ENCODE measurements around the gene VWA8. TPM values are rescaled to one million over a fixed set of nuclear protein-coding genes. Genes with fewer than 3 reads are reported as not detected.
A peak's percentile ranks its signal among the peaks of the same experiment; 100 is the strongest.

The VWA8 gene
- total and polyA plus RNA-seq, 10 donors: 2.7 to 33.6 (median 18.3) TPM

GRCh38 chr13:41694545-41695301 lies 266.2 kb downstream of the VWA8 start:
- Histone ChIP-seq H3K27me3 (replicated peaks in 1 of 7) (no peaks in the 10 kb centered on the region), H3K4me1 (peaks cover 0 to 21% (median 5%) of the 10 kb centered on the region in 6 donors), H3K9me3 (no peaks in the 10 kb centered on the region), H3K27ac (peak overlapping the region in 3 of 8 donors; percentile 11 to 20 (median 13)), H3K4me3 (no peak overlapping the region), H3K36me3 (peaks cover 0 to 43% (median 10%) of the 10 kb centered on the region in 6 donors)
- intact Hi-C loops (cut with DNase I; ENCODE audit: low total_unique reads): no loop called here
- 34 to 50% (median 41%) methylated on average over 5 of the region's 5 CpGs for WGBS, 5 donors
- no peak for DNase-seq
- TF ChIP-seq POLR2A (IDR thresholded peaks at IDR 0.05): no peak
- no peak for TF ChIP-seq POLR2AphosphoS5 (IDR thresholded peaks at IDR 0.05)
- no peak for TF ChIP-seq CTCF (IDR thresholded peaks at IDR 0.05 in 8 of 11, conservative IDR thresholded peaks at IDR 0.05 in 3 of 11)

DNA sequence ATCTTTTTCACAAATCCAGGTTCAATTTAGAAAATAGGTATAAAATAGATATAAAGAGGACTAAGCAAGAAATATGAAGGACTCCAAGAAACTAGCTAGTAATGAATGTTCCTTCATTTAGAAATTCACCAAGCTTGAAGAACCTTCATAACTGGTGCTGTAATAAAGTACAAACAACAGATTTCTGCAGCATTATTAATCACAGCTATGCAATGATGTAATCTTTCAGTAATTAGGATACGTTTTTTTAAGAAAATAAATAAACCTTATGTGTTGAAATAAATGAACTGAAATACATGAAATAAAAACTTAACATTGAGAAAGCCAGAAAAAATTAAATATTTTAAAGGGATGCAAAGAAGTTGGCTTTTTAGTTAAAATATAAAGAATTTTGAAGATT lies 267.5 kb downstream of the VWA8 start:
- TF ChIP-seq CTCF (IDR thresholded peaks at IDR 0.05 in 8 of 11, conservative IDR thresholded peaks at IDR 0.05 in 3 of 11): no peak
- no peak for TF ChIP-seq POLR2A (IDR thresholded peaks at IDR 0.05)
- no peak for TF ChIP-seq POLR2AphosphoS5 (IDR thresholded peaks at IDR 0.05)
- 82 to 90% (median 85%) methylated on average over 1 of the region's 1 CpG for WGBS, 5 donors
- Histone ChIP-seq H3K27ac (no peak overlapping the region), H3K9me3 (no peaks in the 10 kb centered on the region), H3K36me3 (peaks cover 0 to 48% (median 11%) of the 10 kb centered on the region in 6 donors), H3K4me1 (peaks cover 0 to 21% (median 5%) of the 10 kb centered on the region in 6 donors), H3K27me3 (replicated peaks in 1 of 7) (no peaks in the 10 kb centered on the region), H3K4me3 (no peak overlapping the region)
- no peak for DNase-seq
- intact Hi-C loops (cut with DNase I; ENCODE audit: low total_unique reads): no loop called here

GRCh38 chr13:41691274-41691673 lies 269.6 kb downstream of the VWA8 start:
- peaks cover 0 to 55% (median 11%) of the 10 kb centered on the region in 6 donors for H3K36me3 ChIP-seq
- no peaks in the 10 kb centered on the region for H3K9me3 ChIP-seq
- no peaks in the 10 kb centered on the region for H3K27me3 ChIP-seq (replicated peaks in 1 of 7)
- H3K4me1 ChIP-seq: peaks cover 0 to 18% (median 5%) of the 10 kb centered on the region in 6 donors
- TF ChIP-seq POLR2A (IDR thresholded peaks at IDR 0.05) (no peak), CTCF (IDR thresholded peaks at IDR 0.05 in 8 of 11, conservative IDR thresholded peaks at IDR 0.05 in 3 of 11) (no peak), POLR2AphosphoS5 (IDR thresholded peaks at IDR 0.05) (no peak)
- no peak overlapping the region for H3K27ac ChIP-seq
- no peak overlapping the region for H3K4me3 ChIP-seq
- DNase-seq: no peak
- intact Hi-C loops (cut with DNase I; ENCODE audit: low total_unique reads): no loop called here
- WGBS, 5 donors: 56 to 87% (median 75%) methylated on average over 1 of the region's 1 CpG

DNA sequence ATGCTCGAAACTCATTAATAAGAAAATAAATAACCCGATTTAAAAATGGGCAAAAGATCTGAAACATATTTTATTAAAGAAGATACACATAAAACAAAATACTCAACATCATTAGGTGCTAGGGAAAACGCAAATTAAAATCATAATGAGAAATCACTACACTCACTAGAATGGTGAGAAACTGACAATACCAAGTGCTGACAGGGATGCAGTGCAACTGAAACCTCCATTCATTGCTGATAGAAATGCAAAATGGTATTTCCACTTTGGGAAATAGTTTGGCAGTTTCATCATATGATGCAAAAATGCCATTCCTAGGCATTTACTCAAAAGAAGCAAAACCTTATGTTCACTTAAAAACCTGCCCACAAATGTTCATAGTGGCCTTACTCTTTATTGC lies 278.1 kb downstream of the VWA8 start:
- no peak for DNase-seq
- H3K36me3 ChIP-seq: peaks cover 0 to 55% (median 20%) of the 10 kb centered on the region in 6 donors
- no peak overlapping the region for H3K27ac ChIP-seq
- no peak overlapping the region for H3K4me3 ChIP-seq
- H3K27me3 ChIP-seq (replicated peaks in 1 of 7): no peaks in the 10 kb centered on the region
- intact Hi-C loops (cut with DNase I; ENCODE audit: low total_unique reads): no loop called here
- no peaks in the 10 kb centered on the region for H3K4me1 ChIP-seq
- TF ChIP-seq POLR2AphosphoS5 (IDR thresholded peaks at IDR 0.05) (no peak), POLR2A (IDR thresholded peaks at IDR 0.05) (no peak), CTCF (IDR thresholded peaks at IDR 0.05 in 8 of 11, conservative IDR thresholded peaks at IDR 0.05 in 3 of 11) (no peak)
- WGBS, 5 donors: 96 to 99% (median 97%) methylated on average over 3 of the region's 3 CpGs
- no peaks in the 10 kb centered on the region for H3K9me3 ChIP-seq
